HG03460 (cell line): ENCODE measurements around the gene CENPP.
"Not testable (repeated sequence)": the region's sequence is repeated elsewhere in the genome, so short reads cannot be mapped to it uniquely, and the experiment has no call there.

Experiments used
- ATAC-seq: cut with Tn5 transposase; IDR thresholded peaks from one replicate; pipeline ENCODE4 v1.9.1; 2021; ENCODE audit not compliant: unreplicated experiment

The CENPP gene

DNA sequence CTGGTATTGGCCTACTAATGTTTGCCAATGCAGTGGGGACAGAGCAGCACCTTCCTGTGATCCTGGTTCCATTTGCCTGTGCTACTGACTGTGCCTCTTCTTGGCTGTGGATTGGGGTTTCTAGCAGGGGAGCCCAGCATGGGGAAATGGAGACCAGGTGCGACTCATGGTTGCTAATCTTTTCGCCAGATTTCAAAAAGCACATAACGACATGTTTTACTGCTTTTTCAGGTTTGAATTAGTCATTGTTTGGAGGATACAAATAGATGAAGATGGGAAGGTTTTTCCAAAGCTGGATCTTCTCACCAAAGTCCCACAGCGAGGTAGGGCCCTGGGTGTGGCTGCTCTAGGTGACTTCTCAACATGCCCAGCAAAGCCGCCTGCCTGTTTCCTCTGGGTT is 286.5 kb downstream of the CENPP start:
- ATAC-seq, result no peak

DNA sequence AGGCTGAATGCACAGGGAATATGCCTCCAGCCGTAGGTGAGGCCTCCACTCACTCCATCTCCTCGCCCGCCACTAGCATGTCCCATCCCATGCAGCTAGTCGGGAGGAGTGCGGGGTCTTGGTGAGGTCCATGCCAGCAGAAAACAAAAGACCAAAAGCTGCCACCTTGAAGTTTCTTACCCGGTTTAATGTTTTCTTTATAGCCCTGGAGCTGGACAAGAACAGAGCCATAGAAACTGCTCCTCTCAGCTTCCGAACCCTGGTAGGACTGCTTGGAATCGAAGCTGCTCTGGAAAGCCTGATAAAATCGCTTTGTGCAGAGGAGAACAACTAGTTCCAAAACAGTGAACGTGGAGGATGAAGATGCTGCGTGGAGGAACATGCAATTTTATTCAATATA is 287.1 kb downstream of the CENPP start:
- ATAC-seq, result no peak

DNA sequence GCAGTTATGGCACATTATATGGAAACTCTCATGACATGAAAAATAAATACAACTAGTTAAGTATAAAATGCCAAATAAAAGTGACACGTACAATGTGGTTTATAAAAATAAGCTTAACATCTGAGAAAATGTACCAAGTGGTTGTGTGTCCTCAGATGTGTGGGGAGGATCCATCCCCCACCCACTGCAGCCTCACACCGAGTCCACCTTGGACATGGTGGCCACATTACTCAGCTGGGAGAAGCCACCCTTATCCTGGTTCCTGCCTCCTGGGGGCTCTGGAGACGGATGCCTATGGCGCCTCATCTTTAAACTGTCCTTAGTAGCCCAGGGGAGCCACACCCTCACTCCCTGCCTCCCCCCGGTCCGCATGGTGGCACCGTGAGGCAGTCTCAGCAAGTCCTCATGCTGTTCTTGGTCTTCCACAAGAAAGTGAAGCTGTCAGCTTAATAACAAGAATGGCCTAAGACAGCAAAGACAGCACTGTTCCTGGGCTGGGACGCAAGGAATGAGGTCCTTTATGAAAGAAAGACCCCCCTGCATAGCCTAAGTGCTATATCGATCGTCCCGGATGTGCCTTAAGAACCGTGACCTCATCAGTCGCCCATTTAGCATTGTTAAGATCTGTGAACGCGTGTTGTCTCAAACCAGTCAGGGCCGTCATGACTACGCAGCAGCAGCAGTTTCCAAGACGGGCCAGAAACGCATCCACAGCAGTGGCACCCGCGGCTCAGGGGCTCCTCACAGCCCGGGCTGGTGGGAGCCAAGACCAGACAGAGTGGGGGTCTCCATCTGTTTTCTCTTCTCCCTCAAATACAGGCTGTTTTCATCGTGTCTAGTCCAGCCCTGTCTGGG is 287.7 kb downstream of the CENPP start:
- no peak for ATAC-seq

DNA sequence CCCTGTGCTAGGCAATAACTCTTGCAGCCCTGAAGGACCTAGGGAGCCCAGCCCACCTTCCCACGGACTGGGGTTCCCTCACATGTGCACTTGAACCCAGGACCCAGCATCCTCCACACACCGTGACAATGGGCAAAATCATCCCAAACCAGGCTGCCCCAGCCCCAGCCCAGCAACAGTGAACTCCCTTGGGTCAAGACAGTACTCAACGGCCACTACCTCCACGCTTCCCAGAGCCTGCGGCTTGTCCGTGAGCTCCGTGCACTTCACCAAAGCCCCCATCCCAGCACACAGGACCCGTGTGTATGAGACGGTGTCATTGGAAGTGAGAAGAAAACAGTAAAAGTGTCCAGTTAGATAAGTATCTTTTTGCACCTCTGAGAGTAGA is 288.4 kb downstream of the CENPP start:
- ATAC-seq, result no peak

DNA sequence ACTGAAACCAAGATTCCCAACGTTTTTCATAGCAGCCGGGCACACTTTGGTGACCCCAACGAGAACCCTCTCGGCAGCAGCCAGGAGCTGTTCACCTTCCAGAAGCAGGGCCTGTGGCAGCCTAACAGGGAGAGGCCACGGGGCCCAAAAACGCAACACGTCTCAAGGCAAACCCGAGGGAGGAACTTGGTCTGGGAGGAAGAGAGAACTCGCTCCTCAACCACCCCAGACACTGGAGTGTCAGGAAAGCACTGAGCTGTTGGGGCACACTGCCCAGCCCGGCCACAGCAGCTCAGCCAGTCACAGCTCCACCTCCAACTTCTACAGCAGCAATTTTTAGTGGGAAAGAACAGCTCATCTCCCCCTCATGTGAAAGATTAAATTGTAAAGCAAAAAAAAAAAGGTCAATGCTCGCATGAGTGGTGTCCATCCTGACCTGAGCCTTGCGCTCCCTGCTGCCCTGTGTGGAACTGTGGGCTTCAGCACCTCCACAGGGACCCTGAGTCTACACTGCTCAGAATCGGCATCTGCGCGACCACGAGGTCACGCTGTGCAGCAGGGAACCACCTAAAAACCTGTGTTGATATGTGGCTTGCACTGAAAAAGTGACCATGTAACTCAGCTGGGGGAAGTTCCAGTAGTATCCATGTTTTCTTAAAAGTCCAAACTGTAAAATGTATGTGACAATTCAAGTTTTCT is 289.2 kb downstream of the CENPP start:
- ATAC-seq, result no peak

DNA sequence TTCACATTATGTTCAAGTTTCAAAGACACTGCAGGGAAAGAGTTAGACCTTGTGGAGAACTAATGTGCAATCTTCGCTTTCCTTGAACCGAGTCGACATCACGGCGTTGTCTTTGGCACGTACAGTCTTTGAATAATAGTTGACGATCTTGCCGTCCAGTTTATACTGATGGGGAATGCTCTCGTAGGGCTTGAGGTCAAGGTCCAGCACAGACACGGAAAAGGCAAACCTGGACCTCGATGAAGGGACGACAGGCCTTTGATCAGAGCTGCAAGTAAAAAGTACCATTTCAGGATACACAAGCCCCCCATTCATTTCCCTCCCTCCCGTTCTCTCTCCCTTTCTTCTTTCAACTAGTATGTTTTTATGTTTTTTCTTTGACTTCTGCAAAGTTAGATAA is 290.0 kb downstream of the CENPP start:
- ATAC-seq, result no peak

DNA sequence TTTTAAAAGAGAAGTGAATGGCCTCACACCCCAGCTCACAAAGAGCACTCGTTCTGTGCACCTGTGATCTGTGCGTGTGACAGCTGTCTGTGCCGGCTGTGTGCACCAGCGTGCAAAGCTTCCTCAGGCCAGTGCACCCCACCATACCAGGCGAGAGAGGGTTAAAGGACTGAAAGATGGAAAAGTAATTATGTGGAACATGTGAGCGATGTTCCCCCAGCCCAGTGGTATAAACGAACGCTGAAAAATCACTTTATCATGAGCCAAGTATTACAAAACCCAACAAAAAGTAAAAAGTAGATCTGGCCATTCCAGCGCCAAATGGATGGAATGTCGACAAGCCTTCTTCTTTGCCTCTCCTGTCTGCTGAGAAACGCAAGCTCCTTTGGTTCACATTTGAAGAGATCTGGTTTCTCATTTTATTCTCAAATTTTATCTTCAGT is 290.5 kb downstream of the CENPP start:
- ATAC-seq, result no peak

DNA sequence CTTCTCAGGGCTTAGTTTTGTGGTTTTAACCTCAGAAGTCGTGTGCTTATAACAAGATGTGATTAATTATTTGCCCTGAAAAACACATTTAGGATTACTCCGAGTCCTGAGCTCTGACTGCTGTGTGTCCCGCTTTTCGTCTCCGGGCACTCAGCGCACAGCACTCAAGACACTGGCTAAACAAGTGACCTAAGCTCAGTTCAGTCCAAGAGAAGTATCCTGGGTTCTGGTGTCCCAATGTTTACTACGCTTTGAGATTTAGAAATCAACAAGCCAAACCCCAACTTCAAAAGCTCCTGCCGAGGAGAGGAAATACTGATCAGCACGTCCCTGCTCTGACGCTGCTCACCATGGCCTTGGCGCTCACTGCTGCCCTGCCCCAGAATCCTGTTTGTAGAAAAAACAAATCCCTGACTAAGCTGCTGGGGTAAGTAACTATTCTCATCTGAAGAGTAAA is 290.9 kb downstream of the CENPP start:
- ATAC-seq, result no peak

DNA sequence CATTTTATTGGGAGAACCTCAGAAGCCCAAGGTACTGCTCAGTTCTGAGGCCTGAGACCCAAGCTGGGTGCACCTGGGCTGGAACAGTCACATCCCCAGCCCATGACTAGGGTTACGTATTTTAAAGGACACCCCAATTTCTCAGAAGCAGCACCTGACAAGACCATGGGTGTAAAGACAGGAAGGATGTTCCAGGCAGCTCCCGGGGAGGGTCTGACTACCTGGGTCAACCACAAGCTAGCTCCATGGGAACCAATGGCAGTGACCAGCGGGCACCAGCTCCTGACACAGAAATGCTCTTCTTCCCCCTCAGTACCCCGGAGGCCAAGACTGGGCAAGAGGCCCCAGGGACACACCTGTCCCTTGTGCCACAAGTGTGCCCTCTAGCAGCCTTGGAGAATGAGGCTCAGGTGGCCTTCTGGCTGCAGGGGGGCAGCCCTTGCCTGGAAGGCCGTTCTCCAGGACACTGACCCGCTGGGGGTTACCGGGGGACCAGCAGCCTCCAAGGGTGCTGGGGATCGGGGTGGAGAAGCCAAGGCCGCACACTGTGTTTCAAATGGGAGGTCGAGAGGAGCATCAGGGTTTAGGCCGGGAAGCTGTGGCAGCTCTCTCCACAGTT is 291.6 kb downstream of the CENPP start:
- ATAC-seq, result no peak

DNA sequence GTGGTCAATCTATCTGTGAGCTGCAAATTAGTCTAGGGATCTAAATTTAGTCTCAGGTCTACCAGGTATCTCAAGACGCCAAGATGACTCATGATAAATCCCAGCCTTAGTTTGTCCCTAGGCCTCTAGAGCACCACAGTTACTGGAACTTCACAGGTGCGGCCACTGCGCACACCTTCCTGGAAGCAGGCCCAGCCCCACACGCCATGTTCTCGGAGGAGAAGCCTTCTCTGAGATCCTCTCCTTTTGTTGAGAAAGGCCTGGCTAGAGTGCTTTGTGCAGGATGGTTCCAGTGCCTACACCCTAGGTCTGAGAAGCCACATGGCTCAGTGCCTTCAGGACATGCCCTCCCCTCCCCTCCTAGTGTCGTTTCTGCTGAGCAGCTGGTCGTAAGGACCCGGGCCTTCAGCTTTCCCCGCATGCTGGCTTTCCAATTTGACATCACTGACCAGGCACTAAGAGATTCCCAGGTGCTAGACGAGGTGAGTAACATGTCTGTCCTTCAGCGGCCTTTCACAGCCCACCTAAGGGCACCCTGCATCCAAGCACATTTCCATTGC is 292.3 kb downstream of the CENPP start:
- no peak for ATAC-seq

DNA sequence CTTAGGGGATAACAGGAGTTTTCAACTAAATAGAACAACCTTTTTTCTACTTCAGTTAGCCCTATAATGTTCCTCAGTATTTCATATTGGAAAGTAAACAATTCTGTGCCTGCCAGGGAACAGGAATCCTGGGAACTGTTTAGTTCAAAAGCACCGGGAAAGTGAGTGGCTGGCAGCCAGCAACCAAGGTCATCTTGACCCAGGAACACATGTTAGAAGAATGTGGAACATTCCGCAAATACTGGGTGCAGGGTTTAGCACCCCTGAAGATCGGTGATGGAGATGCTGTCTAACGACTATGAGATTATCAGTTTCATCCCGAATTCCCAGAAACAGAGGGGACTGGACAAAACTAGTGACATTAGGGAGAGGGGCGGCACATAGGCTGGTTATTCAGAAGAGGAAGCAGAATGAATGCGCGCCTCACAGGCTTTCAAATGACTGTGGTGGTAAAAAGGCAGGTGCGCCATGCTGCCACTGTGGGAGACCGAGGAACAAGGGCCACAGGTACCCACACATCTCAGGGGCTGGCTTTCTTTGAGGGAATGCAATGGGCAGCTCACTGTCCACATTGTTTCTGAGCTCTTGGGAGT is 293.0 kb downstream of the CENPP start:
- no peak for ATAC-seq

DNA sequence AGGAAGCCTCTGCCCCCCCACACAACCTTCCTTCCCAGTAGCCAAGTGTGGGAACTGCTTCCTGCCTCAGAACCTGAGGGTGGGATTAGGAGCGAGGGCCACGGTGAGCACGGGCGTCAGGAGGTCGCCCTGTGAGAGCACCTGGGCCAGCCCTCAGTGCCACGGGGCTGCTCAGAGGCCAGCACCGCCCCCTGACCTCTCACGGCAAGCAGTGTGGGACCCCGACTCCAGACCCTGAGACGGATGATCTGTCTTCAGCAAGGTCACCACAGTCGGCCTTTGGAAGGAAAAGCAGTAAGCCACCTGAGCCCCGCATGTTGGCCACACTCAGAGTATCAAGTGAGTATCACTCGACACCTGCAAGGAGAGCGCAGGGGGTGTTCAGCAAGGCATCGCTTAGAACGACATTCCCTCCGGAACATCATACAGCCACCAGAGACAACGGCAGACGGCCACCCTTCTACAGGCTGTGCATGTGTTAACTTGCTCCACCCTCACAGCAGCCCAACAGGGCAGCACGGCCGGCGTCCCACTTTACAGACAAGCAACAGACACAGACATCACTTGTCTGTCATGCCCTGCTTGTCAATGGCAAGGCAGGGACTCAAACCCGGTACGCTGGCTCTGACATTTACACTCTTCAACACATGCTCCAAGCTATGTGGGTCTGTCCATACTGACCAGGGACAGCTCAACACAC is 294.0 kb downstream of the CENPP start:
- ATAC-seq, result no peak

DNA sequence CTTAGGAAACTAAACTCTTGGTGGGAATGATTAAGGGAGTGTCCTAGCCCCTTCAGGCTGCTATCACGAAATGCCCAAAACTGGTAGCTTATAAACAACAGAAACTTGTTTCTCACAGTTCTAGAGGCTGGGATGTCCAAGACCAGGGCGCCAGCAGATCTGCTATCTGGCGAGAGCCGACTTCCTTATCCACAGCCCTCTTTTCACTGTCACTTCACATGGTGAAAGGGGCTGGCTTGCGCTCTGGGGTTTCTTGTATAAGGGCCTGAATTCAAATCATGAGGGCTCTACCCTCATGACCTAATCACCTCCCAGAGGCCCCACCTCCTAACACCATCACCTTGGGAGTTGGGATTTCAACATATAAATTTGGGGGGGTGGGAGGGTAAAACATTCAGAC is 295.1 kb downstream of the CENPP start:
- no peak for ATAC-seq

DNA sequence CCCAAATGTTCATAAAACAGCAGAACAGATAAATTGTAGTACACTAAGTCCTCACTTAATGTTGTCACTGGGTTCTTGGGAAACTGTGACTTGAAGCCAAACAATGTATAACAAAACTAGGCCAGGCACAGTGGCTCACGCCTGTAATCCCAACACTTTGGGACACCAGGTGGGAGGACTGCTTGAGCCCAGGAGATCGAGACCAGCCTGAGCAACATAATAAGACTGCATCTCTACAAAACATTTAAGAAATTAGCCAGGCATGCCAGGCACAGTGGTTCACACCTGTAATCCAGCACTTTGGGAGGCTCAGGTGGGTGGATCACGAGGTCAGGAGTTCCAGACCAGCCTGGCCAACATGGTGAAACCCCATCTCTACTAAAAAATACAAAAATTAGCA is 298.2 kb downstream of the CENPP start:
- ATAC-seq, result not testable (repeated sequence)

DNA sequence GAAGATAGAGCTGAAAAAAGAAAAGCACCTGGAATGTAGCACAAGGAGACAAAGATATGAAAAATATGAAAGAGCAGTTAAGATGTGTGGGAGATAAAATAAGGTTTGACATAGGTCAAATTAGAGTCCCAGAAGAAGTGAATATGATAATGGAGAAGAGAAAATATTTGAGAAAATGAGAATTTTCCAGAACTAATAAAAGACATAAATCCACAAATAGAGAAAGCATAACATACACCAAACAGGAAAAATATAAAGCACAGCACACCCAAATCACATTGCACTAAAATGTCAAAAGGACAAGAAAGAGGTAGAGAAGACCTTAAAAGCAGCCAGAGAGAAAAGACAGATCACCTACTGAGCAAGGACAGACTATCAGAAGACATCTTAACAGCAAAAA is 300.7 kb downstream of the CENPP start:
- ATAC-seq, result no peak

DNA sequence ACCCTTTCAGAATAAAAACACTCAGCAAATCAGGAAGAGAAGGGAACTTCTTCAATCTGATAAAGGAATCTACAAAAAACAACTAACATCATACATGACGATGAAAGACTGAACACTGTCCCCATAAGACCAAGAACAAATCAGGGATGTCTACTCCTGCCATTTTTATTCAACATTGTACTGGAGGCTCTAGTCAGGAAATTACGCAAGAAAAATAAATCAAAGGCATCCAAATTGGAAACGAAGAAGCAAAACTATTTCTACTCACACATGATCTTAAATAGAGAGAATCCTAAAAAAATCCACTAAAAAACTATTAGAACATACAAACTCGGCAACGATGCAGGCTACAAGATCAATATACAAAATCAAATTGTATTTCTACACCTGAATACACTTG is 301.9 kb downstream of the CENPP start:
- no peak for ATAC-seq

DNA sequence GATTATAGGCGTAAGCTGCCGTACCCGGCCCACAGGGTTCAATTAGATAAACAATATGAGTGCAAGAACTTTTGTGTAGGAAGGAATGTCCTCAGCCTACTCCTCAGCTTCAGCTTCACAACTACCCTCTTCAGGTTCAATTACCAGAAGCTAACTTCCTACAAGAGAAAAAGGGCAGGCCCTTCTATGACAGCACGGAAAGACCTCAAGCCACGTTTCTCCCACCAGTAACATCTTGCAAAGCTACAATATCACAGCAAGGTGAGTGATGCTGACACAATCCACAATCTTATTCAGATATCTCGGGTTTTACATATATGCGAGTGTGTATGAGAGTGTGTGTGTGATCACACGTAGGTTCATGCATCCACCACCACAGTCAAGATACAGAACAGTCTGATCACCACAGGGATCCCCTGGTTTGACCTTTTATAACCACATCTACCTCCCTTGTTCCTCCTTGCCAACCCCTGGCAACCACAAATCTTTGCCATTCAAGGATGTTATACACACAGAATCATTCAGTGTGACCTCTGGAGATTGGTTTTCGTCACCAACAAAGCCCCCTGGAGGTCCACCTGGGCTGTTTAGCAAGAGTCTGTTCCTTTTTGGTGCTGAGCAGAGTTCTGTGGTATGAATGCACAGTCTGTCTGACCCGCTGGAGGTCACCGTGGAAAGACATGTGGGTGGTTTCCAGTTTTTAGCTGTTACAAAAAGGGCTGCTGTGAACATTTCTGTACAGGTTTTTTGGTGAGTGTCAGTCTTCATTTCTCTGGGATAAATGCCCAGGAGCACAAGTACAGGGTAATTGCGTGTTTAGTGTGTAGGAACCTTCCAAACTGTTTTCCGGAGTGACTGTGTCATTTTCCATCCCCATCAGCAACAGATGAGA is 305.9 kb downstream of the CENPP start:
- no peak for ATAC-seq

DNA sequence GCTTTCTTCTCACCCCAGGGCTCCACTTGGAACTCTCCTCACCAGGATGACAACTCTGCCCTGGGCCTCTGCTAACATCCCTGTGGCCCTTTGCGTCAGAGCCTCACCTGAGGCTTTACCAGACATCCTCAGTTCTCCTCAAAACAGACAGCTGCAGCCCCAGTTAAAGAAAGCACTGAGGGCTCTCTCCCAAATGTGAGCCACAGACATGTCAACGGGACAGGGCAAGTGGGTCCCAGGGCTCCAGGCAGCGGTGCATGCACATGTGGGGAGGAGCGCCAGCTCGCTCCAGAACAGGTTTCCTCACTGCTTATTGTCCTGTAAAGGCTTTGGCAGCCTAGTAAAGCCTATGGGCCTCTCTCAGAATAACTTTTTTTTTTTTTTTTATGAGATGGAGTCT is 306.9 kb downstream of the CENPP start:
- no peak for ATAC-seq

DNA sequence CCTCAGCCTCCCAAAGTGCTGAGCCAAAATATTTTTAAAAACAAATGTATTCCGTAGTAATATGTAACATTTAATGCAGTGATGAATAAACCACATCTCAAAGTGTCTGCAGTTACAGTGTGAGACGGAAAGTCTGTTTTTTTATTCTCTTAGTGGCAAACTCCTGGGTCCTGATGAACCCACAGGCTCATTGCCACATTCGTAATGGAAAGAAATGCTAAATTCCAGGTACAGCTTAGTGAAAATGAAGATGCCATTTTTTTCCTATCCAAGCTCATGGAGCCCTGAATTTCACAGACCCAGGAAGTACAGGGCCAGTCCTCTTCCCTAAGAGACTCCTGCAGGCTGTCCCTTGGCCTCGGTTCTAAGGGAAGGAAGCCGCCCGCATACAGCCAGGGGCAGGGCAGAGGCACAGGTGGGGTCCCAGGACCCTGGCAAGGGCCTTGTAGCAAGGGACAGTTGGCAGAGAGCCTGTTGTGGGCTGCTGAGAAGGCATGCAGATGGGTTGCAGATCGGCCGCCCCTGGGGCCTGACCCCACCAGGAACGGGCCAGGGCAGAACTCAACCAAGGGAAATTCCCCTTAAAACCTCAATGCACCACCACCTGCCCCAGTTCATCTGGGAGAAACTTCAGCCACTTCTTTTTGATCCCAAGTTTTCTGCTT is 308.0 kb downstream of the CENPP start:
- no peak for ATAC-seq
